Measurements from ENCODE around the gene NYAP2. TPM values are rescaled to one million over a fixed set of nuclear protein-coding genes. Genes with fewer than 3 reads are reported as not detected.

The NYAP2 gene
- not detected for total RNA-seq

- no peaks in the 10 kb centered on the region for H3K4me1 ChIP-seq
- no peak for TF ChIP-seq CTCF (IDR thresholded peaks at IDR 0.05)
- DNase-seq (ENCODE audit: low spot score in 2 of 2): no peak
- no peaks in the 10 kb centered on the region for H3K9me3 ChIP-seq
- no peak within 1 kb of the TSS for H3K4me3 ChIP-seq
- H3K36me3 ChIP-seq: no peaks in the 10 kb centered on the region
- no peaks in the 10 kb centered on the region for H3K27me3 ChIP-seq
- intact Hi-C loops (cut with DNase I): no loop called here
- no peak within 1 kb of the TSS for H3K27ac ChIP-seq
These were observed at the start of gene NYAP2 for GRCh38 chr2:225399504-225399903. Gene NYAP2 (plus strand): TSS chr2:225399710. CDS start chr2:225408881, 9,171 bp downstream.

- no peaks in the 10 kb centered on the region for H3K27me3 ChIP-seq
- intact Hi-C loops (cut with DNase I): no loop called here
- H3K27ac ChIP-seq: no peak overlapping the region
- no peak overlapping the region for H3K4me3 ChIP-seq
- no peaks in the 10 kb centered on the region for H3K9me3 ChIP-seq
- H3K4me1 ChIP-seq: no peaks in the 10 kb centered on the region
- no peak for TF ChIP-seq CTCF (IDR thresholded peaks at IDR 0.05)
- no peaks in the 10 kb centered on the region for H3K36me3 ChIP-seq
- DNase-seq (ENCODE audit: low spot score in 2 of 2): no peak
These were observed 45.9 kb upstream of the NYAP2 start for GRCh38 chr2:225353579-225354085.

- Histone ChIP-seq H3K4me1 (no peaks in the 10 kb centered on the region), H3K27ac (no peak overlapping the region), H3K27me3 (no peaks in the 10 kb centered on the region), H3K4me3 (no peak overlapping the region), H3K9me3 (no peaks in the 10 kb centered on the region), H3K36me3 (no peaks in the 10 kb centered on the region)
- intact Hi-C loops (cut with DNase I): no loop called here
- no peak for TF ChIP-seq CTCF (IDR thresholded peaks at IDR 0.05)
- DNase-seq (ENCODE audit: low spot score in 2 of 2): no peak
These were observed 45.2 kb upstream of the NYAP2 start for GRCh38 chr2:225354281-225354774.

- intact Hi-C loops (cut with DNase I): no loop called here
- Histone ChIP-seq H3K36me3 (no peaks in the 10 kb centered on the region), H3K4me3 (no peak overlapping the region), H3K9me3 (no peaks in the 10 kb centered on the region), H3K27ac (no peak overlapping the region), H3K27me3 (no peaks in the 10 kb centered on the region), H3K4me1 (no peaks in the 10 kb centered on the region)
- no peak for DNase-seq (ENCODE audit: low spot score in 2 of 2)
- TF ChIP-seq CTCF (IDR thresholded peaks at IDR 0.05): no peak
These were observed 43.7 kb upstream of the NYAP2 start for GRCh38 chr2:225355788-225356187.

- Histone ChIP-seq H3K4me3 (no peak overlapping the region), H3K27ac (no peak overlapping the region), H3K4me1 (no peaks in the 10 kb centered on the region), H3K9me3 (no peaks in the 10 kb centered on the region), H3K27me3 (no peaks in the 10 kb centered on the region), H3K36me3 (no peaks in the 10 kb centered on the region)
- no peak for TF ChIP-seq CTCF (IDR thresholded peaks at IDR 0.05)
- no peak for DNase-seq (ENCODE audit: low spot score in 2 of 2)
- intact Hi-C loops (cut with DNase I): no loop called here
These were observed 32.8 kb upstream of the NYAP2 start for GRCh38 chr2:225366731-225367130.

- Histone ChIP-seq H3K9me3 (no peaks in the 10 kb centered on the region), H3K36me3 (no peaks in the 10 kb centered on the region), H3K27ac (no peak overlapping the region), H3K4me1 (no peaks in the 10 kb centered on the region), H3K4me3 (no peak overlapping the region), H3K27me3 (no peaks in the 10 kb centered on the region)
- no peak for DNase-seq (ENCODE audit: low spot score in 2 of 2)
- intact Hi-C loops (cut with DNase I): no loop called here
- no peak for TF ChIP-seq CTCF (IDR thresholded peaks at IDR 0.05)
These were observed 32.0 kb upstream of the NYAP2 start for GRCh38 chr2:225367482-225367881.
